Psoas muscle (tissue), 8 donors: ENCODE measurements around the gene DYNLT1. TPM values are rescaled to one million over a fixed set of nuclear protein-coding genes. Genes with fewer than 3 reads are reported as not detected.
"Not testable (repeated sequence)": the region's sequence is repeated elsewhere in the genome, so short reads cannot be mapped to it uniquely, and the experiment has no call there.

Experiments
- ATAC-seq, 4 donors: fragments of 200-7000 bp; cut with Tn5 transposase; one replicate each; pipeline ENCODE4 v1.9.1; 2020; ENCODE audit warnings: moderate library complexity in 3 of 4, mild to moderate bottlenecking in 2 of 4
- DNase-seq, 2 donors: peaks; one replicate each; pipeline ENCODE4 v3.0.0-alpha.2; 2020
- H3K27ac ChIP-seq: fragments of 200-600 bp; one replicate; pipeline ENCODE4 v1.8.0; 2022
- H3K27me3 ChIP-seq, 3 donors: fragments of 200-600 bp in 1 of 3; one replicate each; pipeline versions ENCODE4 v1.6.1 to v1.8.0; 2013 to 2022; ENCODE audit warnings: low read length in 2 of 3, mild to moderate bottlenecking in 2 of 3, moderate library complexity in 1 of 3; ENCODE audit not compliant: insufficient read depth in 3 of 3
- H3K36me3 ChIP-seq, 2 donors: fragments of 200-600 bp in 1 of 2; one replicate each; pipeline versions ENCODE4 v1.6.1 to v1.8.0; 2013 to 2022; ENCODE audit warnings: low read depth in 1 of 2, mild to moderate bottlenecking in 1 of 2, moderate library complexity in 1 of 2; ENCODE audit not compliant: insufficient read depth in 1 of 2
- H3K4me1 ChIP-seq: fragments of 200-600 bp; one replicate; pipeline ENCODE4 v1.8.0; 2022
- H3K4me3 ChIP-seq: fragments of 200-600 bp; one replicate; pipeline ENCODE4 v1.8.0; 2022; ENCODE audit warnings: mild to moderate bottlenecking
- H3K9me3 ChIP-seq: fragments of 200-600 bp; one replicate; pipeline ENCODE4 v1.8.0; 2022
- CTCF ChIP-seq: fragments of 200-600 bp; IDR thresholded peaks from one replicate; pipeline ENCODE4 v1.8.0; 2022; ENCODE audit warnings: antibody characterized with exemption
- WGBS, 3 donors: extraction: QIAGEN DNeasy Blood & Tissue Kit; methylation state at CpG; one replicate each; pipeline versions ENCODE4 v1.1.6 to v1.1.7; 2013; 5-methylcytosine and 5-hydroxymethylcytosine counted together
- intact Hi-C, 2 donors: fragments of 100-400 bp; cut with DNase I; formaldehyde crosslinking; loops; one replicate each; pipeline versions ENCODE4 v1.11.0 to v1.14.2; 2022
- polyA plus RNA-seq, 3 donors: library from polyadenylated mRNA; stranded (reverse); fragments of 200-250 nt; gene quantifications; one replicate each; pipeline ENCODE4 v1.2.3, GENCODE V29; 2013
- total RNA-seq, 4 donors: library from RNA; stranded (reverse); fragmentation: NEBNext Ultra II Directional in 2 of 4; extraction: Animal tissue kit (Norgen Biotek cat#: 25700) in 2 of 4; gene quantifications; one replicate each; pipeline versions ENCODE4 v1.2.1 to v1.2.4, GENCODE V29; 2021 to 2023
- donor health status: healthy with polysubstance abuse.
- donor health status: DM: no; HTN: no; CAD: no; lungs with moderate emphysema.
- donor health status: Bipolar disorder and iron deficiency.
- donor health status: healthy.
- donor health status: DM: yes; HTN: yes; CAD: no.
- donor health status: DM: no; HTN: no; CAD: no.
- donor health status: DM: no; HTN: no; CAD: no.
- donor health status: DM: yes; HTN: yes; CAD: no.

Gene DYNLT1
- total and polyA plus RNA-seq, 7 donors, result 112 to 202 (median 146) TPM

GRCh38 chr6:158619922-158620801 lies 24.4 kb downstream of the DYNLT1 start:
- no peak for TF ChIP-seq CTCF
- intact Hi-C loops, result loop anchor here in 1 of 2 donors (10.0 kb wide), 1 partner anchor 495 kb away; no protein-coding TSS in a partner anchor
- H3K27me3 ChIP-seq, result no peaks in the 10 kb centered on the region
- 95 to 96% (median 95%) methylated on average over 17 of the region's 17 CpGs for WGBS, 3 donors
- no peak overlapping the region for H3K4me3 ChIP-seq
- H3K9me3 ChIP-seq, result no peaks in the 10 kb centered on the region
- H3K27ac ChIP-seq, result no peak overlapping the region
- peaks cover 0 to 38% of the 10 kb centered on the region in 2 donors for H3K36me3 ChIP-seq
- ATAC-seq (no peak), DNase-seq (no peak)
- H3K4me1 ChIP-seq, result no peaks in the 10 kb centered on the region

- H3K4me1 ChIP-seq, H3K4me3 ChIP-seq, intact Hi-C loops, H3K27ac ChIP-seq, H3K27me3 ChIP-seq, H3K9me3 ChIP-seq, DNase-seq, ATAC-seq: not testable (repeated sequence)
- WGBS, 3 donors, result 93 to 100% (median 95%) methylated on average over 3 of the region's 3 CpGs
- H3K36me3 ChIP-seq, result peaks cover 0 to 34% of the 10 kb centered on the region in 2 donors
These were observed 26.3 kb downstream of the DYNLT1 start for GRCh38 chr6:158618289-158618688.

GRCh38 chr6:158614606-158615005 lies 29.9 kb downstream of the DYNLT1 start:
- DNase-seq, H3K9me3 ChIP-seq, H3K27ac ChIP-seq, H3K27me3 ChIP-seq, H3K4me1 ChIP-seq, H3K4me3 ChIP-seq, intact Hi-C loops, ATAC-seq: not testable (repeated sequence)
- peaks cover 14 to 28% of the 10 kb centered on the region in 2 donors for H3K36me3 ChIP-seq
- WGBS, 3 donors, result 96 to 98% (median 98%) methylated on average over 3 of the region's 3 CpGs

GRCh38 chr6:158611541-158612370 lies 32.8 kb downstream of the DYNLT1 start:
- TF ChIP-seq CTCF, result no peak
- ATAC-seq (no peak), DNase-seq (no peak)
- H3K9me3 ChIP-seq, result no peaks in the 10 kb centered on the region
- no peak overlapping the region for H3K4me3 ChIP-seq
- no peaks in the 10 kb centered on the region for H3K4me1 ChIP-seq
- WGBS, 3 donors, result 89 to 92% (median 90%) methylated on average over 14 of the region's 14 CpGs
- H3K36me3 ChIP-seq, result peaks cover 14 to 51% of the 10 kb centered on the region in 2 donors
- intact Hi-C loops, result no loop called here
- H3K27me3 ChIP-seq, result no peaks in the 10 kb centered on the region
- no peak overlapping the region for H3K27ac ChIP-seq

- intact Hi-C loops, result no loop called here
- Histone ChIP-seq H3K4me1 (no peaks in the 10 kb centered on the region), H3K36me3 (peaks cover 14 to 57% of the 10 kb centered on the region in 2 donors), H3K9me3 (no peaks in the 10 kb centered on the region), H3K4me3 (no peak overlapping the region), H3K27me3 (no peaks in the 10 kb centered on the region), H3K27ac (no peak overlapping the region)
- WGBS, 3 donors, result 88 to 93% (median 88%) methylated on average over 3 of the region's 3 CpGs
- no peak for TF ChIP-seq CTCF
- DNase-seq (no peak), ATAC-seq (no peak)
These were observed 33.5 kb downstream of the DYNLT1 start for GRCh38 chr6:158611039-158611438.
